OCI-LY1 (cell line): Measurements from ENCODE around the gene VPS37C.
"Not testable (repeated sequence)": the region's sequence is repeated elsewhere in the genome, so short reads cannot be mapped to it uniquely, and the experiment has no call there.

Experiments
- H2AFZ ChIP-seq: fragments of 200-600 bp; sonication (generic), shearing (Covaris generic); 2 replicates; pipeline ENCODE4 v1.6.0; 2014; ENCODE audit warnings: antibody characterized with exemption, mild to moderate bottlenecking, low read length
- H3F3A ChIP-seq: fragments of 200-600 bp; sonication (generic), shearing (Covaris generic); 2 replicates; pipeline ENCODE4 v1.6.0; 2014; ENCODE audit warnings: mild to moderate bottlenecking, antibody characterized with exemption, low read length, moderate library complexity; ENCODE audit not compliant: insufficient read depth
- H3K27ac ChIP-seq: fragments of 200-600 bp; sonication (generic); 2 replicates; pipeline ENCODE4 v1.5.1; 2014; ENCODE audit warnings: low read length, mixed run types, mild to moderate bottlenecking, low read depth; ENCODE audit not compliant: poor library complexity, severe bottlenecking
- H3K27me3 ChIP-seq: fragments of 200-600 bp; sonication (generic); 2 replicates; pipeline ENCODE4 v1.6.0; 2014; ENCODE audit warnings: antibody characterized with exemption, mild to moderate bottlenecking, low read length, moderate library complexity; ENCODE audit not compliant: insufficient read depth
- H3K36me3 ChIP-seq: fragments of 200-600 bp; sonication (generic); 2 replicates; pipeline ENCODE4 v1.6.1; 2014; ENCODE audit warnings: mild to moderate bottlenecking, antibody characterized with exemption, low read length, moderate library complexity, mixed read lengths; ENCODE audit not compliant: insufficient read depth
- H3K4me1 ChIP-seq: fragments of 200-600 bp; sonication (generic); 2 replicates; pipeline ENCODE4 v1.5.1; 2014; ENCODE audit warnings: mild to moderate bottlenecking, low read length, moderate library complexity; ENCODE audit not compliant: insufficient read depth, severe bottlenecking
- H3K4me2 ChIP-seq: fragments of 200-600 bp; sonication (generic), shearing (Covaris generic); 2 replicates; pipeline ENCODE4 v1.6.1; 2014; ENCODE audit warnings: low read length
- H3K4me3 ChIP-seq: fragments of 200-600 bp; sonication (generic); 2 replicates; pipeline ENCODE4 v1.5.1; 2014; ENCODE audit warnings: low read length, low read depth, mild to moderate bottlenecking, mixed read lengths; ENCODE audit not compliant: poor library complexity, severe bottlenecking
- H3K79me2 ChIP-seq: fragments of 200-600 bp; shearing (Covaris generic); 2 replicates; pipeline ENCODE4 v1.6.1; 2016; ENCODE audit warnings: mixed run types, low read length, mixed read lengths; ENCODE audit not compliant: insufficient read depth
- H3K9ac ChIP-seq: fragments of 200-600 bp; sonication (generic), shearing (Covaris generic); 2 replicates; pipeline ENCODE4 v1.6.1; 2014; ENCODE audit warnings: mild to moderate bottlenecking, low read length, mixed read lengths
- H3K9me2 ChIP-seq: fragments of 200-600 bp; sonication (generic), shearing (Covaris generic); 2 replicates; pipeline ENCODE4 v1.6.1; 2014; ENCODE audit warnings: low read depth, mild to moderate bottlenecking, low read length, mixed read lengths
- H3K9me3 ChIP-seq: fragments of 200-600 bp; shearing (Covaris generic); 2 replicates; pipeline ENCODE4 v1.6.1; 2014; ENCODE audit warnings: low read length, mixed read lengths
- H4K20me1 ChIP-seq: fragments of 200-600 bp; sonication (generic), shearing (Covaris generic); 2 replicates; pipeline ENCODE4 v1.6.0; 2016; ENCODE audit warnings: mild to moderate bottlenecking, low read length; ENCODE audit not compliant: insufficient read depth
- CTCF ChIP-seq: fragments of 200-600 bp; sonication (generic), shearing (Covaris generic); IDR thresholded peaks from 2 replicates; pipeline ENCODE4 v1.5.1; 2017; ENCODE audit warnings: mild to moderate bottlenecking, antibody characterized with exemption, low read length, moderate library complexity, mixed read lengths
- EZH2 ChIP-seq: fragments of 200-600 bp; sonication (generic), shearing (Covaris generic); IDR thresholded peaks from 2 replicates; pipeline ENCODE4 v1.8.0; 2017; ENCODE audit warnings: borderline replicate concordance, mixed run types, mild to moderate bottlenecking, antibody characterized with exemption, low read length, moderate library complexity, mixed read lengths

Gene VPS37C

GRCh38 chr11:61095021-61095420 is 66.2 kb downstream of the VPS37C start:
- Histone ChIP-seq H3K4me1 (peaks cover 18% of the 10 kb centered on the region), H3K9me3 (peaks cover 6% of the 10 kb centered on the region; the same call in 1 of the 2 replicates), H4K20me1 (no peaks in the 10 kb centered on the region), H2AFZ (no peak overlapping the region), H3F3A (no peaks in the 10 kb centered on the region), H3K9me2 (no peaks in the 10 kb centered on the region), H3K27me3 (no peaks in the 10 kb centered on the region), H3K79me2 (no peaks in the 10 kb centered on the region), H3K36me3 (no peaks in the 10 kb centered on the region), H3K4me3 (no peak overlapping the region), H3K4me2 (no peak overlapping the region), H3K27ac (no peak overlapping the region), H3K9ac (no peak overlapping the region)
- TF ChIP-seq CTCF (no peak), EZH2 (no peak)

- H3K27ac ChIP-seq, H3K27me3 ChIP-seq, H4K20me1 ChIP-seq, H3F3A ChIP-seq, H3K4me2 ChIP-seq, H3K36me3 ChIP-seq, H3K79me2 ChIP-seq, H3K9me3 ChIP-seq, H3K9me2 ChIP-seq, H2AFZ ChIP-seq, H3K9ac ChIP-seq, H3K4me3 ChIP-seq: not testable (repeated sequence)
- H3K4me1 ChIP-seq: peaks cover 18% of the 10 kb centered on the region
Observed at GRCh38 chr11:61094167-61094566, 67.1 kb downstream of the VPS37C start.

- H3F3A ChIP-seq: no peaks in the 10 kb centered on the region
- H3K9ac ChIP-seq: no peak overlapping the region
- H2AFZ ChIP-seq: no peak overlapping the region
- H3K36me3 ChIP-seq: no peaks in the 10 kb centered on the region
- no peak overlapping the region for H3K4me3 ChIP-seq
- H3K79me2 ChIP-seq: no peaks in the 10 kb centered on the region
- H3K9me3 ChIP-seq: peaks cover 6% of the 10 kb centered on the region; the same call in 1 of the 2 replicates
- H3K9me2 ChIP-seq: no peaks in the 10 kb centered on the region
- peaks cover 18% of the 10 kb centered on the region for H3K4me1 ChIP-seq
- no peaks in the 10 kb centered on the region for H3K27me3 ChIP-seq
- TF ChIP-seq EZH2 (no peak), CTCF (no peak)
- no peak overlapping the region for H3K27ac ChIP-seq
- H4K20me1 ChIP-seq: no peaks in the 10 kb centered on the region
- H3K4me2 ChIP-seq: no peak overlapping the region
Observed at GRCh38 chr11:61092908-61093763, 68.1 kb downstream of the VPS37C start.
